OCI-LY3 (cell line): ENCODE measurements around the gene GPR55.
A peak's percentile ranks its signal among the peaks of the same experiment; 100 is the strongest.

Experiments
- H2AFZ ChIP-seq: fragments of 200-600, 300-600 bp; shearing (Covaris generic); 2 replicates; pipeline ENCODE4 v1.6.0; 2014; ENCODE audit warnings: antibody characterized with exemption, low read depth, low read length
- H3K27ac ChIP-seq: fragments of 200-600, 300-600 bp; sonication (generic); 2 replicates; pipeline ENCODE4 v1.5.1; 2014; ENCODE audit warnings: mild to moderate bottlenecking, low read length, moderate library complexity, mixed read lengths
- H3K27me3 ChIP-seq: fragments of 200-600, 300-600 bp; sonication (generic); 2 replicates; pipeline ENCODE4 v1.6.1; 2014; ENCODE audit warnings: low read depth, low read length, mixed read lengths
- H3K36me3 ChIP-seq: fragments of 200-600, 300-600 bp; sonication (generic); replicated peaks from 2 replicates; pipeline ENCODE3; 2014; ENCODE audit warnings: low read depth, low read length, mixed read lengths
- H3K4me1 ChIP-seq: fragments of 300-600, 200-600 bp; sonication (generic); 2 replicates; pipeline ENCODE4 v1.6.1; 2014; ENCODE audit warnings: low read length, mixed read lengths
- H3K4me2 ChIP-seq: fragments of 200-600, 300-600 bp; sonication (generic); 2 replicates; pipeline ENCODE4 v1.6.1; 2014; ENCODE audit warnings: low read length, mixed read lengths
- H3K4me3 ChIP-seq: fragments of 300-600, 200-600 bp; sonication (generic); 2 replicates; pipeline ENCODE4 v1.5.1; 2014; ENCODE audit warnings: antibody characterized with exemption, mild to moderate bottlenecking, low read length, moderate library complexity
- H3K79me2 ChIP-seq: fragments of 300-600, 200-600 bp; shearing (Covaris generic); 2 replicates; pipeline ENCODE4 v1.6.1; 2014; ENCODE audit warnings: mild to moderate bottlenecking, low read length, mixed read lengths
- H3K9ac ChIP-seq: fragments of 300-600, 200-600 bp; shearing (Covaris generic); 2 replicates; pipeline ENCODE4 v1.6.0; 2014; ENCODE audit warnings: mild to moderate bottlenecking, low read length, moderate library complexity
- H3K9me3 ChIP-seq: fragments of 200-600, 300-600 bp; shearing (Covaris generic); 2 replicates; pipeline ENCODE4 v1.6.1; 2014; ENCODE audit warnings: low read length, mixed read lengths; ENCODE audit not compliant: insufficient read depth
- H4K20me1 ChIP-seq: fragments of 200-600, 300-600 bp; sonication (generic); 2 replicates; pipeline ENCODE4 v1.6.1; 2016; ENCODE audit warnings: low read length, mixed read lengths; ENCODE audit not compliant: insufficient read depth
- EZH2phosphoT487 ChIP-seq: fragments of 200-600 bp; shearing (Covaris generic); IDR thresholded peaks from 2 replicates; pipeline ENCODE4 v1.6.1; 2018; ENCODE audit warnings: antibody characterized with exemption, mixed run types, low read depth
- TF ChIP-seq, protein P1 (sequence below): fragments of 200-600, 300-600 bp; sonication (generic); IDR thresholded peaks from 2 replicates; pipeline ENCODE4 v1.5.1; 2014; ENCODE audit warnings: antibody characterized with exemption, low read length, low read depth

Gene GPR55

DNA sequence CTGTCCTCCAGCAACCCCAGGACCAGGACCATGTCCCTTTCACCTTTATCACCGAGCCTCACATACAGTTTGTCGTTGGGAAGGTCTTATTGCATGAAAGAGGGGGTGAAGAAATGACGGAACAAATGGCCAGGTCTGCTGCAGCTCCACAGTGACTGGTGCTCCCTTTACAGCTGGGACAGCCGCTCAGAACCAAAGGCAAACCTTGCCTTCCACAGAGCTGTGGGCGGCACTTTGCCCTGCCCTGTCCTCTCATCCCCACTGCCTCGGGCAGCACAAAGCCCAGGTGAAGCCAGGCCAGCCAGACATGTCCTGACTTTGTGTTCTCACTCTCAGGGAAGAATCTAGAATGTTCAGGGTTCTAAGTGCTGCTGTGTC, 961 bp downstream of the GPR55 start:
- peak overlapping the region; percentile 83 for H3K27ac ChIP-seq
- no peaks in the 10 kb centered on the region for H4K20me1 ChIP-seq
- peak overlapping the region; percentile 75 for H3K4me3 ChIP-seq
- no peaks in the 10 kb centered on the region for H3K27me3 ChIP-seq
- peak overlapping the region; percentile 97 for H3K4me2 ChIP-seq
- peaks cover 62% of the 10 kb centered on the region for H3K4me1 ChIP-seq
- H3K36me3 ChIP-seq = no peaks in the 10 kb centered on the region
- no peaks in the 10 kb centered on the region for H3K79me2 ChIP-seq
- H3K9ac ChIP-seq = peak overlapping the region; percentile 67; the same call in 1 of the 2 replicates
- TF ChIP-seq, protein P1, sequence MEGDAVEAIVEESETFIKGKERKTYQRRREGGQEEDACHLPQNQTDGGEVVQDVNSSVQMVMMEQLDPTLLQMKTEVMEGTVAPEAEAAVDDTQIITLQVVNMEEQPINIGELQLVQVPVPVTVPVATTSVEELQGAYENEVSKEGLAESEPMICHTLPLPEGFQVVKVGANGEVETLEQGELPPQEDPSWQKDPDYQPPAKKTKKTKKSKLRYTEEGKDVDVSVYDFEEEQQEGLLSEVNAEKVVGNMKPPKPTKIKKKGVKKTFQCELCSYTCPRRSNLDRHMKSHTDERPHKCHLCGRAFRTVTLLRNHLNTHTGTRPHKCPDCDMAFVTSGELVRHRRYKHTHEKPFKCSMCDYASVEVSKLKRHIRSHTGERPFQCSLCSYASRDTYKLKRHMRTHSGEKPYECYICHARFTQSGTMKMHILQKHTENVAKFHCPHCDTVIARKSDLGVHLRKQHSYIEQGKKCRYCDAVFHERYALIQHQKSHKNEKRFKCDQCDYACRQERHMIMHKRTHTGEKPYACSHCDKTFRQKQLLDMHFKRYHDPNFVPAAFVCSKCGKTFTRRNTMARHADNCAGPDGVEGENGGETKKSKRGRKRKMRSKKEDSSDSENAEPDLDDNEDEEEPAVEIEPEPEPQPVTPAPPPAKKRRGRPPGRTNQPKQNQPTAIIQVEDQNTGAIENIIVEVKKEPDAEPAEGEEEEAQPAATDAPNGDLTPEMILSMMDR = no peak
- no peak for TF ChIP-seq EZH2phosphoT487
- 0 out of 2 replicates have a peak overlapping the region, but pooled peaks have one; percentile 48 for H2AFZ ChIP-seq
- H3K9me3 ChIP-seq = no peaks in the 10 kb centered on the region

DNA sequence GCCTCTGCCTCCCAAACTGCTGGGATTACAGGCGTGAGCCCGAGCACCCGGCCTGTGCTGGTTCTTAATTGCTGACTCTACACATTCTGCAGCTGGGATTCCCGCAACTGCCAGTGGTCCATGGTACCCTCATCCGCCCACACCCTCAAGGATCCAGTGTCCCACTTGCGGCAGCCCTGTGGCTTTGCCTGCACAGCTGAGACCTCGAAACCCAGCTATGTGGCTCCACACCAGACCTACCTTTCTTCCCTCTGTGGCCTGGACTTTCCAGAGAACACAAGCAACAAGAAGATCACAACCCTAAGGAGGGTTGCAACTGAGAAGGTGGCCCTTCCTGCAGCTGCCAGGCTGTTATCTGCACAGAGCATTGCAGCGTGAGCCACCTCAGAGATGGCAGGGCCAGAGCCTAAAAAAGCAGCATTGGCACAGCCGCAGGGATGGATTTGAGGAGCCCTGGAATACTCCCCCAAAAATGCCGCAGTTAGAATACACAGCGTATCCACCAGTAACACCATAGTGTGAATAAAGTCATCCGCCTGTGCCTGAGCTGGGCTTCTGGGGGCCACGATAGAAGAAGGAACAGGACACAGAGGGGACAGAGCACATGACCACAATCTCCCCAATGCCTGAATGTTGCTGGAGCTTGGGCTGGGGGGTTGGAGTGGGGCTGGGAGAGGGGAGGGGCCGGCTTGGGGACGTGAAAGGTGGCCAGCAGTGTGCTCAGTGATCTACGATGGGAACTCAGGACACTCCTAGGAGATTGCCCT, 1.9 kb downstream of the GPR55 start:
- peak overlapping the region; percentile 97; the same call in 1 of the 2 replicates for H3K4me2 ChIP-seq
- H3K36me3 ChIP-seq = no peaks in the 10 kb centered on the region
- H3K79me2 ChIP-seq = no peaks in the 10 kb centered on the region
- TF ChIP-seq EZH2phosphoT487 = no peak
- TF ChIP-seq, protein P1 = no peak
- H4K20me1 ChIP-seq = no peaks in the 10 kb centered on the region
- peak overlapping the region; percentile 75; the same call in 1 of the 2 replicates for H3K4me3 ChIP-seq
- H3K9ac ChIP-seq = no peak overlapping the region
- H3K27ac ChIP-seq = no peak overlapping the region
- H3K9me3 ChIP-seq = no peaks in the 10 kb centered on the region
- no peak overlapping the region for H2AFZ ChIP-seq
- H3K27me3 ChIP-seq = no peaks in the 10 kb centered on the region
- peaks cover 56% of the 10 kb centered on the region for H3K4me1 ChIP-seq

DNA sequence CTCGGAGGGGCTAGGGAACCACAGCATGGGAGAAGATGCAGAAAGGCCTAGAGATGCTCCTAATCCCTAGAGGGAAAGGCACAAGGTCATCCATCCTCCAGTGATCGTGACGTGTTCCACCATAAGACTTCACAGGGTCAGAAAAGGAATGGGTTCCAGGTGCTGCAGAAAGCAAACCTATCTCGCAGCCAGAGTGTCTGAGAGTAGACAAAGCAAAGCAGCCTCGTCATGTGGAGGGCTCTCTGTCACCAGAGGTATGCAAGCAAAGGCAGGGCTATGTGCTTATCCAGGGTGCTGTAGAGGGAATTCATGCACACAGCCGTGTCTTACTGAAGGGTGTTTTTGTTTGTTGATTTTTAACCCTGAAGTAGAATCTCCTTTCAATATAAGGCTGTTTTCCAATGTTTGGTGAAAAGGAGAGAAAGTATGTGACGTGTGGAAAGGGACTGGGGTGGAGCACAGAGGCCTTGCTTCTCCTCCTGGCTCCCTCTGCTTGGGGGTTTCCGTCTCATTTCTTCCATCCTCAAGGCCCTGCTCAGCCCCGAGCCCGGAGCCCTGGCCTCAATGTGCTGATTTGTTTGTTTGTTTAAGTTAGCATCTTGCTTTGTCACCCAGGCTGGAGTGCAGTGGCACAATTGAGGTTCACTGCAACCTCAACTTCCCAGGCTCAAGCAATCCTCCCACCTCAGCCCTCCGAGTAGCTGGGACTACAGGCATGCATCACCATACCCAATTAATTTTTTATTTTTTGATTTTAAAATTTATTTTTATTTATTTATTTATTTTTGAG, 3.0 kb downstream of the GPR55 start:
- Histone ChIP-seq H2AFZ (no peak overlapping the region), H3K4me2 (no peak overlapping the region), H3K4me1 (peaks cover 49% of the 10 kb centered on the region), H3K36me3 (no peaks in the 10 kb centered on the region), H3K9ac (no peak overlapping the region), H3K27ac (no peak overlapping the region), H3K4me3 (no peak overlapping the region), H3K9me3 (no peaks in the 10 kb centered on the region), H3K79me2 (no peaks in the 10 kb centered on the region), H3K27me3 (no peaks in the 10 kb centered on the region), H4K20me1 (no peaks in the 10 kb centered on the region)
- TF ChIP-seq, protein P1 = no peak
- TF ChIP-seq EZH2phosphoT487 = no peak

DNA sequence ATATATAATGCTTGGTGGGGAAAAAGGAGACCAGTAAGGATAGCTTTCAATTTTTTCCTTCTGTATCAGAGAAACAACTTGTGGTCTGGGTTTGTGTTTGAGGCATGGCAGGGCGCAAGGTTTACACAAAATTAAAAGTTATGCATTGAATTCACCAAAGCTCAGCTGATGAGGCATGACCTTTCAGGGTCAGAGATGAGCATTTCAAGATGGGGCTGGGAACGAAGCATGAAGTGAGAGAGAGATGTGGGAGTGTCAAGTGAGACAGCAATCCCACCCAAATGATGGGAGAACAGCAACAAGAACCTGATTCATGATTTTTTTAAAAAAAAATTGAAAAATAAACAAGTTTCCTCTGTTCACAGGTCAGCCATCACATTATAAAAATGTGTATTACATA, 4.9 kb downstream of the GPR55 start:
- H3K4me2 ChIP-seq = peak overlapping the region; percentile 51
- no peak overlapping the region for H3K9ac ChIP-seq
- H3K36me3 ChIP-seq = no peaks in the 10 kb centered on the region
- H3K4me3 ChIP-seq = peak overlapping the region; percentile 29; the same call in 1 of the 2 replicates
- H4K20me1 ChIP-seq = no peaks in the 10 kb centered on the region
- TF ChIP-seq, protein P1 = no peak
- no peak for TF ChIP-seq EZH2phosphoT487
- H3K9me3 ChIP-seq = no peaks in the 10 kb centered on the region
- H3K27ac ChIP-seq = no peak overlapping the region
- H3K79me2 ChIP-seq = no peaks in the 10 kb centered on the region
- no peak overlapping the region for H2AFZ ChIP-seq
- H3K27me3 ChIP-seq = no peaks in the 10 kb centered on the region
- H3K4me1 ChIP-seq = peaks cover 43% of the 10 kb centered on the region
